ENCODE data around the gene PCDHA11.

Gene PCDHA11

GRCh38 chr5:140916325-140916724 lies 47.6 kb downstream of the PCDHA11 start:
- DNase-seq (ENCODE audit: low read depth in 3 of 3, low spot score in 1 of 3): no peak

Measured in stimulated activated CD4-positive, alpha-beta T cell treated with anti-CD3 and anti-CD28 coated beads, TNF-alpha, amount 100 ng/mL, for 1 hour (primary cell).